K562 treated with DMSO at 1 percent for 48 hours (cell line): ENCODE results near the gene MC5R. TPM values are rescaled to one million over a fixed set of nuclear protein-coding genes. Genes with fewer than 3 reads are reported as not detected.

Source experiments
- total RNA-seq: library from RNA; unstranded; fragments of 300-600 nt; gene quantifications from 2 replicates; pipeline ENCODE4 v1.2.3, GENCODE V29; 2022; ENCODE audit warnings: low replicate concordance; ENCODE audit errors: extremely low read depth

The MC5R gene
- not detected in 2 replicates for total RNA-seq

GRCh38 chr18:13823707-13824395 is at the start of gene MC5R:
Gene MC5R, plus strand, starts transcription at chr18:13824149. Its CDS starts 1,617 bp downstream, at chr18:13825766.

Other genes starting within 250 kb of the MC5R start
- not detected in 2 replicates for gene FAM210A, start 97.6 kb upstream of the MC5R start, total RNA-seq
- not detected in 2 replicates for gene RNMT, start 97.5 kb upstream of the MC5R start, total RNA-seq
- gene MC2R, start 91.4 kb downstream of the MC5R start, total RNA-seq: not detected in 2 replicates